ENCODE results near the gene TSPAN9. TPM values are rescaled to one million over a fixed set of nuclear protein-coding genes. Genes with fewer than 3 reads are reported as not detected.

TSPAN9 gene
- total RNA-seq, 1 experiment from 2014 or later = 35.5 TPM

- Histone ChIP-seq H3K36me3 (ENCODE audit: insufficient read depth, low read length, poor library complexity, severe bottlenecking) (no peaks in the 10 kb centered on the region), H3K4me1 (ENCODE audit: insufficient read depth, low read length, poor library complexity, severe bottlenecking) (peaks cover 9% of the 10 kb centered on the region), H3K27me3 (replicated peaks; ENCODE audit: insufficient read depth, low read depth, low read length, poor library complexity) (no peaks in the 10 kb centered on the region), H3K4me3 (ENCODE audit: low read depth, low read length, poor library complexity, severe bottlenecking) (no peak overlapping the region), H3K9me3 (ENCODE audit: low read depth, low read length, poor library complexity, severe bottlenecking) (no peaks in the 10 kb centered on the region), H3K27ac (ENCODE audit: low read depth, low read length, poor library complexity, severe bottlenecking) (no peak overlapping the region)
- DNase-seq (ENCODE audit: low spot score) = no peak
- TF ChIP-seq, protein P1, sequence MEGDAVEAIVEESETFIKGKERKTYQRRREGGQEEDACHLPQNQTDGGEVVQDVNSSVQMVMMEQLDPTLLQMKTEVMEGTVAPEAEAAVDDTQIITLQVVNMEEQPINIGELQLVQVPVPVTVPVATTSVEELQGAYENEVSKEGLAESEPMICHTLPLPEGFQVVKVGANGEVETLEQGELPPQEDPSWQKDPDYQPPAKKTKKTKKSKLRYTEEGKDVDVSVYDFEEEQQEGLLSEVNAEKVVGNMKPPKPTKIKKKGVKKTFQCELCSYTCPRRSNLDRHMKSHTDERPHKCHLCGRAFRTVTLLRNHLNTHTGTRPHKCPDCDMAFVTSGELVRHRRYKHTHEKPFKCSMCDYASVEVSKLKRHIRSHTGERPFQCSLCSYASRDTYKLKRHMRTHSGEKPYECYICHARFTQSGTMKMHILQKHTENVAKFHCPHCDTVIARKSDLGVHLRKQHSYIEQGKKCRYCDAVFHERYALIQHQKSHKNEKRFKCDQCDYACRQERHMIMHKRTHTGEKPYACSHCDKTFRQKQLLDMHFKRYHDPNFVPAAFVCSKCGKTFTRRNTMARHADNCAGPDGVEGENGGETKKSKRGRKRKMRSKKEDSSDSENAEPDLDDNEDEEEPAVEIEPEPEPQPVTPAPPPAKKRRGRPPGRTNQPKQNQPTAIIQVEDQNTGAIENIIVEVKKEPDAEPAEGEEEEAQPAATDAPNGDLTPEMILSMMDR (conservative IDR thresholded peaks at IDR 0.05; ENCODE audit: low read depth, low read length) = no peak
- TF ChIP-seq EZH2 (IDR thresholded peaks at IDR 0.05; ENCODE audit: borderline replicate concordance, low read depth, low read length, poor library complexity, severe bottlenecking) = no peak
- ChIA-PET POLR2A (ENCODE audit: low non-redundant PET) (no interaction called here), CTCF (interaction anchor here (0.7 kb wide), 1 partner anchor 238 kb away, joined by 3 read pairs; no protein-coding TSS in a partner anchor)
- no TSS peak for BruUV-seq (replicated peaks)
- intact Hi-C loops (cut with micrococcal nuclease; ENCODE audit: unreplicated experiment) = no loop called here
These were observed 185.3 kb downstream of the TSPAN9 start for GRCh38 chr12:3262470-3262869.

GRCh38 chr12:3263282-3263681 lies 186.1 kb downstream of the TSPAN9 start:
- intact Hi-C loops (cut with micrococcal nuclease; ENCODE audit: unreplicated experiment) = no loop called here
- TF ChIP-seq EZH2 (IDR thresholded peaks at IDR 0.05; ENCODE audit: borderline replicate concordance, low read depth, low read length, poor library complexity, severe bottlenecking) = no peak
- TF ChIP-seq, protein P1 (conservative IDR thresholded peaks at IDR 0.05; ENCODE audit: low read depth, low read length) = no peak
- no peaks in the 10 kb centered on the region for H3K36me3 ChIP-seq (ENCODE audit: insufficient read depth, low read length, poor library complexity, severe bottlenecking)
- no peaks in the 10 kb centered on the region for H3K9me3 ChIP-seq (ENCODE audit: low read depth, low read length, poor library complexity, severe bottlenecking)
- POLR2A ChIA-PET (ENCODE audit: low non-redundant PET) = no interaction called here
- CTCF ChIA-PET = no interaction called here
- DNase-seq (ENCODE audit: low spot score) = no peak
- no peaks in the 10 kb centered on the region for H3K27me3 ChIP-seq (replicated peaks; ENCODE audit: insufficient read depth, low read depth, low read length, poor library complexity)
- no TSS peak for BruUV-seq (replicated peaks)
- H3K27ac ChIP-seq (ENCODE audit: low read depth, low read length, poor library complexity, severe bottlenecking) = no peak overlapping the region
- H3K4me3 ChIP-seq (ENCODE audit: low read depth, low read length, poor library complexity, severe bottlenecking) = no peak overlapping the region
- H3K4me1 ChIP-seq (ENCODE audit: insufficient read depth, low read length, poor library complexity, severe bottlenecking) = peaks cover 9% of the 10 kb centered on the region

- ChIA-PET CTCF (no interaction called here), POLR2A (ENCODE audit: low non-redundant PET) (no interaction called here)
- no peaks in the 10 kb centered on the region for H3K27me3 ChIP-seq (replicated peaks; ENCODE audit: insufficient read depth, low read depth, low read length, poor library complexity)
- intact Hi-C loops (cut with micrococcal nuclease; ENCODE audit: unreplicated experiment) = no loop called here
- H3K4me3 ChIP-seq (ENCODE audit: low read depth, low read length, poor library complexity, severe bottlenecking) = no peak overlapping the region
- H3K27ac ChIP-seq (ENCODE audit: low read depth, low read length, poor library complexity, severe bottlenecking) = no peak overlapping the region
- H3K9me3 ChIP-seq (ENCODE audit: low read depth, low read length, poor library complexity, severe bottlenecking) = no peaks in the 10 kb centered on the region
- BruUV-seq (replicated peaks) = no TSS peak
- H3K4me1 ChIP-seq (ENCODE audit: insufficient read depth, low read length, poor library complexity, severe bottlenecking) = peaks cover 9% of the 10 kb centered on the region
- no peaks in the 10 kb centered on the region for H3K36me3 ChIP-seq (ENCODE audit: insufficient read depth, low read length, poor library complexity, severe bottlenecking)
- no peak for DNase-seq (ENCODE audit: low spot score)
- no peak for TF ChIP-seq EZH2 (IDR thresholded peaks at IDR 0.05; ENCODE audit: borderline replicate concordance, low read depth, low read length, poor library complexity, severe bottlenecking)
- TF ChIP-seq, protein P1 (conservative IDR thresholded peaks at IDR 0.05; ENCODE audit: low read depth, low read length) = no peak
These were observed 187.1 kb downstream of the TSPAN9 start for GRCh38 chr12:3263939-3264922.
